Left kidney (tissue), 8 donors: Measurements from ENCODE around the gene TMCO1. TPM values are rescaled to one million over a fixed set of nuclear protein-coding genes. Genes with fewer than 3 reads are reported as not detected.
A peak's percentile ranks its signal among the peaks of the same experiment; 100 is the strongest.
"Not testable (repeated sequence)": the region's sequence is repeated elsewhere in the genome, so short reads cannot be mapped to it uniquely, and the experiment has no call there.

Source experiments
- DNase-seq: peaks from one replicate; pipeline ENCODE4 v3.0.0-alpha.2; 2013
- long read RNA-seq, 8 donors: transcript quantifications; one replicate each; lab custom pipeline, GENCODE V29; 2026
- polyA plus RNA-seq: library from polyadenylated mRNA; unstranded; fragments of 120-200 nt; gene quantifications from one replicate; pipeline ENCODE4 v1.2.1, GENCODE V29; 2013; ENCODE audit not compliant: insufficient read length

The TMCO1 gene
- polyA plus RNA-seq, result 161 TPM
- long read RNA-seq, donor 1, full-length matches to known transcripts, result 35 of 90 reads
- long read RNA-seq, donor 1, partial matches to known transcripts, result 55 of 90 reads
- long read RNA-seq, donor 1, other reads (novel, unspliced or antisense), result 0 of 90 reads
- long read RNA-seq, donor 2, full-length matches to known transcripts, result 64 of 121 reads
- long read RNA-seq, donor 2, partial matches to known transcripts, result 48 of 121 reads
- long read RNA-seq, donor 2, other reads (novel, unspliced or antisense), result 9 of 121 reads
- long read RNA-seq, donor 3, full-length matches to known transcripts, result 64 of 123 reads
- long read RNA-seq, donor 3, partial matches to known transcripts, result 52 of 123 reads
- long read RNA-seq, donor 3, other reads (novel, unspliced or antisense), result 7 of 123 reads
- long read RNA-seq, donor 4, full-length matches to known transcripts, result 2 of 18 reads
- long read RNA-seq, donor 4, partial matches to known transcripts, result 16 of 18 reads
- long read RNA-seq, donor 4, other reads (novel, unspliced or antisense), result 0 of 18 reads
- long read RNA-seq, donor 5, full-length matches to known transcripts, result 125 of 244 reads
- long read RNA-seq, donor 5, partial matches to known transcripts, result 109 of 244 reads
- long read RNA-seq, donor 5, other reads (novel, unspliced or antisense), result 10 of 244 reads
- long read RNA-seq, donor 6, full-length matches to known transcripts, result 29 of 86 reads
- long read RNA-seq, donor 6, partial matches to known transcripts, result 50 of 86 reads
- long read RNA-seq, donor 6, other reads (novel, unspliced or antisense), result 7 of 86 reads
- long read RNA-seq, donor 7, full-length matches to known transcripts, result 94 of 180 reads
- long read RNA-seq, donor 7, partial matches to known transcripts, result 79 of 180 reads
- long read RNA-seq, donor 7, other reads (novel, unspliced or antisense), result 7 of 180 reads
- long read RNA-seq, donor 8, full-length matches to known transcripts, result 30 of 47 reads
- long read RNA-seq, donor 8, partial matches to known transcripts, result 17 of 47 reads
- long read RNA-seq, donor 8, other reads (novel, unspliced or antisense), result 0 of 47 reads

DNA sequence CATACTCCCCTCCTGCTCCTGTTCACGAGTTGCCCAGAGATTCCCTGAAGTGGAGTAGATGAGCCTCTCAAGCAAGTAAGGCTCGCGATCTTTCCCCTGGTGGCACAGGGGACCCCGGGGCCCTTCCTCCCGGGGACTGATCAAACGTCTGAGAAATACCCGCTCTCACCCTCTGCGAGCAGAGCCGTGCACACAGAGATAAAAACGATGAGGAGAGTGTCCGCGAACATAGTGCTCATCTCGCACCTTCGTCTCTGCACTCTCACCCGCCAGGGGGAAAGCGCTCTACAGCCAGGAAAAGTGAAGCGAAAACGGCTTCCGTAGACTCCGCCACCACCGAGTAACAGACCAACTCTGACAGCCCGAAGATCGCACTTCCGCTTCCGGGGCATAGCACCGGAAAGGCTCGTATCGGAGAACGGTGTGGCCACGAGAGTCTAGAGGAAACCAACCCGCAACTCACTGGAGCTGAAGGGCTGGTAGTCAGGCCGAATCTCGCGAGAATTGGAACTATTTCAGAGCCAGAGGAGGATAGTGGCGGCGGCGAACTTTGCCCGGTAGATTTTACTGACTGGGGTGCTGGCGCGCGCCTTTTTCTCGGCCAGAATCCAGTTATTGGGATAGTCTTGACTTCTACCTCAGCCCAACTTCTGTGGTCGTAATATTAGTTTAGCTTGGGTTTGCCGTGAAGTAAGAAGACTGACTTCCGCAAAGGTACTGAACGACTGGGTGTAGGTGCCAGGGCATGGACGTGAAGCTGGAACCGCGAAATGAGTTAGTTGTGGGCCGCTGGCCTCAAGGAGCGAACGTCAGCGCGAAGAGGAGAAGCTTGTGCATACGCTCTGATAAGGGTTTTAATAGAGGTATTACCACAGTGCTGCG, at the start of gene TMCO1:
Gene TMCO1 (minus strand): TSS at position 356 of the 882 bp plus-strand sequence. CDS start 117 bp downstream, at position 239.
- peak; percentile 97 for DNase-seq

DNA sequence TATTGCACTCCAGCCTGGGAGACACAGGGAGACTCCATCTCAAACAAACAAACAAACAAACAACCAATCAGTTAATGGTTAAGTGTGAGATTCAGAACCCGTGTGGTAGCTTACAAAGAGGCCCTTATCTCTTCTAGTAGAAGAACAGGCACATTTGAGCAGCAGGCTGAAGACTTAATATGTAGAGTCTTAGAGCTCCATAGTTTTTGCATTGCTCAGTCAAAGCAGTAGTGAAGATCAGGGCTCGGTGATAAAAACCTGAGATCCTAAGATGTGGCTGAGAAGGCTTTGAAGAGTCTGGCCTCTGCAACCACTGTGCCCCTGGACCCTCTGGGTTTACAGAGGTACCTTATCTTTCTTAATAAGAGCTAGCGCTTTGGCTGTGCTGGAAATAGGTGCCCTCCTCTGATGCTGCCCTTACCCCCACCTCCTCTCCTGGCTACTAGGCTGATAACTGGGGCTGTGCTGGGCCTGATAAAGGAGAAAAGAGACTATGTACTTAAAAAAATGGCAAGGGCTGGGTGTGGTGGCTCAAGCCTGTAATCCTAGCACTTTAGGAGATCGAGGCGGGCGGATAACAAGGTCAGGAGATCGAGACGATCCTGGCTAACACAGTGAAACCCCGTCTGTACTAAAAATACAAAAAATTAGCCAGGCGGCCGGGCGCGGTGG, 48.3 kb upstream of the TMCO1 start:
- no peak for DNase-seq

- no peak for DNase-seq
Observed at GRCh38 chr1:165816157-165816556, 47.5 kb upstream of the TMCO1 start.

DNA sequence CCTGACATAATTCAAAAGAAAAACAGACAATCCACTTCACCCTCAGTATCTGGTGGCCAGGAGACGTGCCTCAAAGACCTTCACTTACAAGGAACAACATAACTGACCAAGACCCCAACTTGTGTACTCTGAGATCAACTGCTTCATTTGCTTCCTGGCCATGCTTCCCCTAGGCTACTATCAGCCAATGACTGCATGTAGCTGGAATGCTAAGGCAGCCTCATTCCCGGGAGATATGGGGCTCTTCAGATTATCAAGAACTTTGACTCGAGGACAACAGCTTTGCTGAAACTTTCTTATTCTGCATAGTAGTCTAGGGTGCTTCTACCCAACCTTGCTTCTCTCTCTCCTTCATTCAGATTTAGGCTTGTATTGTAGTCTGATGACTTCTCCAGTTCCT, 47.1 kb upstream of the TMCO1 start:
- DNase-seq, result no peak

GRCh38 chr1:165807613-165808012, 38.9 kb upstream of the TMCO1 start:
- no peak for DNase-seq

GRCh38 chr1:165804513-165804912, 35.8 kb upstream of the TMCO1 start:
- not testable (repeated sequence) for DNase-seq

- no peak for DNase-seq
Observed at GRCh38 chr1:165799387-165799786, 30.7 kb upstream of the TMCO1 start.

DNA sequence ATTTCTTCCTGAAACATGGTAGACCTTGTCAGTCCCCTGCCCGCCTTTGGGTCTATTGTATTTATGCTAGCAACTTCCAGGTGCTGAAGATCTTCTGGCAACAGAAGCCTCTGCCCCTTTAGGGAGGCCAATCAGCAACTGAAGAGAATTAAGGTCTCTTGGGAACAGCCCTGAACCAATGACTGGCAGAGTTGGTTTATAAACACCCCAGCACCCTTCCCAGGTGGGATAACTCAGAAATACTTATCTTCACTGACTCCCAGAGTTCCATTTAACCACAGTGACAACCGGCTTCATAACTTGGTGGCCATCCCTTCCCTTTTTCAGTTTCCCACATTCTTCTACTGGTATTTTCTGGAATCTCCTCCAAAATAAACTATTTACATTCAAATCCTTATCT, 27.2 kb upstream of the TMCO1 start:
- no peak for DNase-seq

- no peak for DNase-seq
Observed at GRCh38 chr1:165793951-165794350, 25.3 kb upstream of the TMCO1 start.

DNA sequence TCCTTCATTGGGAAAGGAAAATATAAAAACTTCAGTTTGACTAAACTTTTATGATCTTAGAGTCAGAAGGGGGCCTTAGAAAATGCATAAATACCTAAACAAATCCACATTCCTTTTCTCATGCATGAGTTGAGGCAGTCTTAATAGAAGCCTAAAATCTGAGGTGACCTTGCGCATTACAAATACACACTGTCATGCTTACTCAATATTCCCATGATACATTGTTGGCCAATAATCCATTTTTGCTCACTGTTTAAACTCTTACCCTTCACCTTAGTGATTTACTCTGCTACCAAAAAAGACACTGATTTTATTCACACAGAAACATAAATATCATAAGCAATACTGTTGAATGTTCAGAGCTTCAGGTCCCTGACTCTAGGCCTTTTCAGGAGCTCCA, 19.1 kb upstream of the TMCO1 start:
- no peak for DNase-seq

GRCh38 chr1:165783519-165783918, 14.9 kb upstream of the TMCO1 start:
- not testable (repeated sequence) for DNase-seq

DNA sequence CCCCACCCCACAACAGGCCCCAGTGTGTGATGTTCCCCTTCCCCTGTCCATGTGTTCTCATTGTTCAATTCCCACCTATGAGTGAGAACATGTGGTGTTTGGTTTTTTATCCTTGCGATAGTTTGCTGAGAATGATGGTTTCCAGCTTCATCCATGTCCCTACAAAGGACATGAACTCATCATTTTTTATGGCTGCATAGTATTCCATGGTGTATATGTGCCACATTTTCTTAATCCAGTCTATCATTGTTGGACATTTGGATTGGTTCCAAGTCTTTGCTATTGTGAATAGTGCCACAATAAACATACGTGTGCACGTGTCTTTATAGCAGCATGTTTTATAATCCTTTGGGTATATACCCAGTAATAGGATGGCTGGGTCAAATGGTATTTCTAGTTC, 9.5 kb upstream of the TMCO1 start:
- DNase-seq, result not testable (repeated sequence)

GRCh38 chr1:165773324-165773965, 4.8 kb upstream of the TMCO1 start:
- DNase-seq, result no peak

GRCh38 chr1:165772739-165773138, 4.1 kb upstream of the TMCO1 start:
- no peak for DNase-seq

- DNase-seq, result no peak
Observed at GRCh38 chr1:165764277-165764676, 4.4 kb downstream of the TMCO1 start.

GRCh38 chr1:165763442-165763841, 5.2 kb downstream of the TMCO1 start:
- no peak for DNase-seq

DNA sequence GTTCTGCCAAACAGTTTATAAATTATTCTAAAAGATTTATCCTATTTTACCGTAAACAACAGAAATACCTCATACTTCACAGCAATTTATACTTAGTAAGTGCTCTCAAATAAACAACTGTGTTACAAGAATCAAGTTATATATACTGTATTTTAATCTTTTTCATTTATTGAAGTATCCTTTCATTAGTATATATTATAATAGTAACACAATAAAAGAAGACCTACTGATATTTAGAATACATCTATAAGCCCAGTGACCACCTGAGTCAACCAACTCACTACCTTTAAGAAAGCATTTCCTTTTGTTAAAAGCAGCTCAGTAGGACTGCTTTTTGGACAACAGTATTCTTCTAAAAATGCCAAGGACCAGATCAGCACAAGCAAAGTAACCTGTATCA, 5.9 kb downstream of the TMCO1 start:
- no peak for DNase-seq

DNA sequence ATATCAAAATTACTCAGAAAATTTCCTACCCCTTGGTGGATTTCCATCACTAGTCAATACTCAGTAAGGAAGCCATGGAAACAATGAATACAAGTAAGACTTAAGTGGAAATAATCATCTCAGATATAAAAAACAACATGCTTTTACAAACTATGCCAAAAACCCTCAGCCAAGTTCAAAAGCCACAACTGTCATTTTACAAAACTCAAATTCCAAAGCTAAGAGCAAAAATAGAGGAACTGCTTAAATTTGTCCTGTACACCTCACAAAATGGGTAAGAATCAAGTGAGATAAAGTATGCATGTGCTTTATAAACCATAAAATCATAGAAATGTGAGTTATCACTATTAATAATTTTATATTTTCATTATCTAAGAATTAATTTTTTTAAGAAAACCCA, 9.6 kb downstream of the TMCO1 start:
- DNase-seq, result no peak

DNA sequence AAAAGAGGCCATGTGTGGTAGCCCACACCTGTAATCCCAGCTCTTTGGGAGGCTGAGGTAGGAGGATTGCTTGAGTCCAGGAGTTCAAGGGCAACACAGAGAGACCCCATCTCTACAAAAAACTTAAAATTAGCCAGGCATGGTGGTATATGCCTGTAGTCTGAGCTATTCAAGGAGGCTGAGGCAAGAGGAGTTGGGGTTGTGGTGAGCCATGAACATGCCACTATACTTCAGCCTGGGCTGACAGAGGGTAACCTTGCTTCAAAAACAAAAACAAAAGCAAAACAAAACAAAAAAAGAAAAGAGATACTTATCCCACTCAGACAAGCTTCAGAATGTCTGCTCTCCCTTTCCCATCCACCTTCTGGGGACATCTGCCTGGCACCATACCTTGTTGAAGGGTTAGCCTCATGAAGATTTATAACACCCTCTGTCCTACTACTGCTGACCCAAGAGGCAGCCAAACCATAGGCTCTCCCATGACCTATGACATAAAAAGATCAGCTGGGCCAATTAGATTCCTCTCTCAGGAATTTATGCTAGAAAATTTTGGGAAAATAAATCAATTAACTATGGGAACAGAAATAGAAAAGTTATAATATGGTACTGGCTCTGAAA, 13.2 kb downstream of the TMCO1 start:
- no peak for DNase-seq

GRCh38 chr1:165753934-165754333, 14.7 kb downstream of the TMCO1 start:
- DNase-seq, result no peak
